ENCODE measurements around the gene F7. TPM values are rescaled to one million over a fixed set of nuclear protein-coding genes. Genes with fewer than 3 reads are reported as not detected.

Gene F7
- total RNA-seq, 1 donor from 2014 or later, result 0.06 TPM

DNA sequence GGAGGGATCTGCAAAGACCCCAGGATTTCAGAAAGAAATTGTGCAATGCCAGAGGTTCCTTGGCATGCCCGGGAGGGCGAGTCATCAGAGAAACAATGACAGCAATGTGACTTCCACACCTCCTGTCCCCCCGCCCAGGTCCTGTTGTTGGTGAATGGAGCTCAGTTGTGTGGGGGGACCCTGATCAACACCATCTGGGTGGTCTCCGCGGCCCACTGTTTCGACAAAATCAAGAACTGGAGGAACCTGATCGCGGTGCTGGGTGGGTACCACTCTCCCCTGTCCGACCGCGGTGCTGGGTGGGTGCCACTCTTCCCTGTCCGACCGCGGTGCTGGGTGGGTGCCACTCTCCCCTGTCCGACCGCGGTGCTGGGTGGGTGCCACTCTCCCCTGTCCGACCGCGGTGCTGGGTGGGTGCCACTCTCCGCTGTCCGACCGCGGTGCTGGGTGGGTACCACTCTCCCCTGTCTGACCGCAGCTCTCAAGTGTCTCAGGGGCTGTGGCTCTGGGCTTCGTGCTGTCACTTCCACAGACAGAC lies 11.8 kb downstream of the F7 start:
- no peak overlapping the region for H3K4me3 ChIP-seq (ENCODE audit: low read depth, low read length)
- TF ChIP-seq, protein P1, sequence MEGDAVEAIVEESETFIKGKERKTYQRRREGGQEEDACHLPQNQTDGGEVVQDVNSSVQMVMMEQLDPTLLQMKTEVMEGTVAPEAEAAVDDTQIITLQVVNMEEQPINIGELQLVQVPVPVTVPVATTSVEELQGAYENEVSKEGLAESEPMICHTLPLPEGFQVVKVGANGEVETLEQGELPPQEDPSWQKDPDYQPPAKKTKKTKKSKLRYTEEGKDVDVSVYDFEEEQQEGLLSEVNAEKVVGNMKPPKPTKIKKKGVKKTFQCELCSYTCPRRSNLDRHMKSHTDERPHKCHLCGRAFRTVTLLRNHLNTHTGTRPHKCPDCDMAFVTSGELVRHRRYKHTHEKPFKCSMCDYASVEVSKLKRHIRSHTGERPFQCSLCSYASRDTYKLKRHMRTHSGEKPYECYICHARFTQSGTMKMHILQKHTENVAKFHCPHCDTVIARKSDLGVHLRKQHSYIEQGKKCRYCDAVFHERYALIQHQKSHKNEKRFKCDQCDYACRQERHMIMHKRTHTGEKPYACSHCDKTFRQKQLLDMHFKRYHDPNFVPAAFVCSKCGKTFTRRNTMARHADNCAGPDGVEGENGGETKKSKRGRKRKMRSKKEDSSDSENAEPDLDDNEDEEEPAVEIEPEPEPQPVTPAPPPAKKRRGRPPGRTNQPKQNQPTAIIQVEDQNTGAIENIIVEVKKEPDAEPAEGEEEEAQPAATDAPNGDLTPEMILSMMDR (conservative IDR thresholded peaks at IDR 0.05; ENCODE audit: low read depth, low read length), result no peak
- DNase-seq (ENCODE audit: low read depth), result no peak

GRCh38 chr13:113117911-113118260 lies 12.3 kb downstream of the F7 start:
- no peak overlapping the region for H3K4me3 ChIP-seq (ENCODE audit: low read depth, low read length)
- no peak for DNase-seq (ENCODE audit: low read depth)
- TF ChIP-seq, protein P1 (conservative IDR thresholded peaks at IDR 0.05; ENCODE audit: low read depth, low read length), result no peak

- no peak overlapping the region for H3K4me3 ChIP-seq (ENCODE audit: low read depth, low read length)
- TF ChIP-seq, protein P1 (conservative IDR thresholded peaks at IDR 0.05; ENCODE audit: low read depth, low read length), result no peak
- no peak for DNase-seq (ENCODE audit: low read depth)
Measured at GRCh38 chr13:113118261-113119021, 12.8 kb downstream of the F7 start.

DNA sequence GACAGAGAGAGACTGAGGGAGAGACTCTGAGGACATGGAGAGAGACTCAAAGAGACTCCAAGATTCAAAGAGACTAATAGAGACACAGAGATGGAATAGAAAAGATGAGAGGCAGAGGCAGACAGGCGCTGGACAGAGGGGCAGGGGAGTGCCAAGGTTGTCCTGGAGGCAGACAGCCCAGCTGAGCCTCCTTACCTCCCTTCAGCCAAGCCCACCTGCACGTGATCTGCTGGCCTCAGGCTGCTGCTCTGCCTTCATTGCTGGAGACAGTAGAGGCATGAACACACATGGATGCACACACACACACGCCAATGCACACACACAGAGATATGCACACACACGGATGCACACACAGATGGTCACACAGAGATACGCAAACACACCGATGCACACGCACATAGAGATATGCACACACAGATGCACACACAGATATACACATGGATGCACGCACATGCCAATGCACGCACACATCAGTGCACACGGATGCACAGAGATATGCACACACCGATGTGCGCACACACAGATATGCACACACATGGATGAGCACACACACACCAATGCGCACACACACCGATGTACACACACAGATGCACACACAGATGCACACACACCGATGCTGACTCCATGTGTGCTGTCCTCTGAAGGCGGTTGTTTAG lies 13.7 kb downstream of the F7 start:
- TF ChIP-seq, protein P1 (conservative IDR thresholded peaks at IDR 0.05; ENCODE audit: low read depth, low read length), result no peak
- no peak for DNase-seq (ENCODE audit: low read depth)
- no peak overlapping the region for H3K4me3 ChIP-seq (ENCODE audit: low read depth, low read length)

DNA sequence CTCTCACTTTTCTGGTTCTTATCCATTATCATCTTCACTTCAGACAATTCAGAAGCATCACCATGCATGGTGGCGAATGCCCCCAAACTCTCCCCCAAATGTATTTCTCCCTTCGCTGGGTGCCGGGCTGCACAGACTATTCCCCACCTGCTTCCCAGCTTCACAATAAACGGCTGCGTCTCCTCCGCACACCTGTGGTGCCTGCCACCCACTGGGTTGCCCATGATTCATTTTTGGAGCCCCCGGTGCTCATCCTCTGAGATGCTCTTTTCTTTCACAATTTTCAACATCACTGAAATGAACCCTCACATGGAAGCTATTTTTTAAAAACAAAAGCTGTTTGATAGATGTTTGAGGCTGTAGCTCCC lies 14.2 kb downstream of the F7 start:
- no peak overlapping the region for H3K4me3 ChIP-seq (ENCODE audit: low read depth, low read length)
- DNase-seq (ENCODE audit: low read depth), result no peak
- TF ChIP-seq, protein P1 (conservative IDR thresholded peaks at IDR 0.05; ENCODE audit: low read depth, low read length), result no peak

DNA sequence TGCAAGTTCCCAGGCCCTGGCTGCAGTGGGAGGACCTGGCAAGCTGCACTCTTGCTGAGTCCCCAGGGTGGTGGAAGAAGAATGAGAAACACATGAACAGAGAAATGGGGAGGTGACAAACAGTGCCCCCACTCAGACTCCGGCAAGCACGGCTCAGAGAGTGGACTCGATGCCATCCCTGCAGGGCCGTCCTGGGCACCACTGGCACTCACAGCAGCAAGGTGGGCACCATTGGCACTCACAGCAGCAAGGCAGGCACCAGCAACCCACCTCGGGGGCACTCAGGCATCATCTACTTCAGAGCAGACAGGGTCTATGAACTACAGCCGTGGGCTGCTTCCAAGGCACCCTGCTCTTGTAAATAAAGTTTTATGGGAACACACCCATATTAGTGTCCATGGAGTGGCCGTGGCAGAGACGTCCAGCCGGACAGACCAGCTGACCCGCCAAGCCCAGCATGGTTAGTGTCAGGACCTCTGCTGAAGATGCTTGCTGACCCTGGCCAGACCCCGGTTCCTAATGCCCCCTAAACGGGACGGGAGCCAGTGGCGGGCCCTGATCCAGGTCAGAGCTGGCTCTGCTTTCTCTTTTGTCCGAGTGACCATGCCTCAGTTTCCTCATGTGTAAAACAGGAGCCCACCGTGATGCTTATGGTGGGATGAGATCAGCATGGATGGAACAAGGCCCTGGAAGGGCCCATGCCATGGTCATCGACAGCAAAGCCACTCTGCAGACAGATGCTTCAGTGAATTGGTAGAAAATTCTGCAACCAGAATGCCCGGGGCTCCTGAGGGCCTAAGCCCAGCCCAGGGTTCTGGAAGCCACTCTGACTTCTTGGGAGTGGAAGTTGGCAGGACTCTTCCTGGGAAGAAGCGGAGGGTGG lies 14.9 kb downstream of the F7 start:
- no peak for DNase-seq (ENCODE audit: low read depth)

More for the DNA sequence above, 14.9 kb downstream of the F7 start:
- no peak overlapping the region for H3K4me3 ChIP-seq (ENCODE audit: low read depth, low read length)
- TF ChIP-seq, protein P1 (conservative IDR thresholded peaks at IDR 0.05; ENCODE audit: low read depth, low read length), result no peak
